Measurements from ENCODE around the gene IER5. TPM values are rescaled to one million over a fixed set of nuclear protein-coding genes. Genes with fewer than 3 reads are reported as not detected.

Gene IER5
- total RNA-seq, 1 experiment from 2014 or later: 30.5 TPM

DNA sequence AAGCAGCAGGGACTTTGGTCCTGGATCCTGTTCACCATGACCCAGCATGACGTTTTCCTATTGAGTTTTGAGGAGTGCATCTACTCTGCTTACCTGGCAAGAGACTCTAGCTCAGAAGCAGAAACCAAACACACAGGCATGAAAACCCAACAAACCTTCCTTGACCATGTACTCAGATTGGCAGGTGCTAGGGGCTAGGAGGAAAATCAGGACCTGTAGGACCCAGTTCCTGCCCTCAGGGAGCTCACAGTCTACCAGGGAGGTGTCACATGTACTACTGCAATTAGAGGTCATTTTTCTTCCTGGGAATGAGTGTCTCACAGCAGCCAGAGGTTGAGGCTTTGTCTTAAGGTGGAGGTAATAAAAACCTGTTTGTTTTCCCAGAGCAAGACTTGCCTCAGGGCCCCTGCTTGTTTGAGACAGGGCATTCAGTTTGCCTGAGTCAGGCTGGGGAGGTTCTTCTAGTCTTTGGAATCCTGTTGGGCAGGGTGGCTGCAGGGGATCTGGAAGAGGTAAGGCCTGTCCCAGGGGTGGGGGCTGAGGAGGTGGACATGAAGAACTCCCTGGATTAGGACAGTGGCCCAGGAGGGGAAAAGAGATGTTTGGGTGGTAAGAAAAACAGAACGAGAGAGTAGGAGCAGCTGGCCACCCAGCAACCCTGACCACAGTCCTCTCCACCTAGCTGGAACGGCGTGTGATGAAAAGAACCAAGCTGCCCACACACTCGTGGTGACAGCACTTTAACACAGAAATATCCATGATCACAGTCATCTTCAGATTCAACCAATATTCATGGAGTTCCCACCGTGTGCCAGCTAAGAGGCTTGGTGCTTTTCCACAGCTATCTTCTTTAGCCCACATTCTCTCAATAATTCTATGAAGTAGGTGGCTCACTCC lies 30.8 kb downstream of the IER5 start (continued):
- TF ChIP-seq, protein P1, sequence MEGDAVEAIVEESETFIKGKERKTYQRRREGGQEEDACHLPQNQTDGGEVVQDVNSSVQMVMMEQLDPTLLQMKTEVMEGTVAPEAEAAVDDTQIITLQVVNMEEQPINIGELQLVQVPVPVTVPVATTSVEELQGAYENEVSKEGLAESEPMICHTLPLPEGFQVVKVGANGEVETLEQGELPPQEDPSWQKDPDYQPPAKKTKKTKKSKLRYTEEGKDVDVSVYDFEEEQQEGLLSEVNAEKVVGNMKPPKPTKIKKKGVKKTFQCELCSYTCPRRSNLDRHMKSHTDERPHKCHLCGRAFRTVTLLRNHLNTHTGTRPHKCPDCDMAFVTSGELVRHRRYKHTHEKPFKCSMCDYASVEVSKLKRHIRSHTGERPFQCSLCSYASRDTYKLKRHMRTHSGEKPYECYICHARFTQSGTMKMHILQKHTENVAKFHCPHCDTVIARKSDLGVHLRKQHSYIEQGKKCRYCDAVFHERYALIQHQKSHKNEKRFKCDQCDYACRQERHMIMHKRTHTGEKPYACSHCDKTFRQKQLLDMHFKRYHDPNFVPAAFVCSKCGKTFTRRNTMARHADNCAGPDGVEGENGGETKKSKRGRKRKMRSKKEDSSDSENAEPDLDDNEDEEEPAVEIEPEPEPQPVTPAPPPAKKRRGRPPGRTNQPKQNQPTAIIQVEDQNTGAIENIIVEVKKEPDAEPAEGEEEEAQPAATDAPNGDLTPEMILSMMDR (IDR thresholded peaks at IDR 0.05 in 2 of 3, conservative IDR thresholded peaks at IDR 0.05 in 1 of 3; ENCODE audit: borderline replicate concordance in 1 of 3, insufficient read depth in 1 of 3, low read depth in 2 of 3, low read length in 2 of 3): no peak
- TF ChIP-seq, protein P2, sequence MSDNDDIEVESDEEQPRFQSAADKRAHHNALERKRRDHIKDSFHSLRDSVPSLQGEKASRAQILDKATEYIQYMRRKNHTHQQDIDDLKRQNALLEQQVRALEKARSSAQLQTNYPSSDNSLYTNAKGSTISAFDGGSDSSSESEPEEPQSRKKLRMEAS (IDR thresholded peaks at IDR 0.05): peak; percentile 39; the same call in 1 of the 2 replicates
- TF ChIP-seq SP1 (IDR thresholded peaks at IDR 0.05; ENCODE audit: low read depth): peak; percentile 73

DNA sequence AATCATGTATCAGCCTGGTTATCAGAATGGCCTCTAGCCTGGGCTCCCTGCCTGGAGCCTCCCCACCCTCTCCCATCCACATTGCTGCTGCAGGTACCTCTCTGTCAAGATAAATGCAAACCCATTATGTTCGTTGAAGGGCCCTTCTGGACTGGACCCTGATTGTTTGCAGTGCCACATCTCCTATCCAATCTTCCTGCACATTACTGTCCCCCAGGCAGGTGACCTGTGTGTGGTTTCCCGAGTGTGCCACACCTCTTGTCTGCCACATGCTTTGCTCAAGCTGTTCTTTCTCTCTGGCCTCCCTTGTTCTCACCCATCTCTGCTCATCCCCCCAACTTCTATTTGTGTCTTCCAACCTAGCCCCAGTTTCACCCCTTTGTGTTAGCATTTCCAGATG lies 32.4 kb downstream of the IER5 start:
- Histone ChIP-seq H3K4me1 (ENCODE audit: control insufficient read depth in 1 of 2, insufficient read depth in 2 of 2, low read length in 2 of 2) (peaks cover 44 to 62% of the 10 kb centered on the region in 2 experiments), H3K9me3 (ENCODE audit: control insufficient read depth in 1 of 2, insufficient read depth in 1 of 2, low read depth in 1 of 2, low read length in 2 of 2) (no peaks in the 10 kb centered on the region), H3K9me2 (ENCODE audit: insufficient read depth) (no peaks in the 10 kb centered on the region), H3K9ac (ENCODE audit: low read length) (no peak overlapping the region), H4K20me1 (ENCODE audit: insufficient read depth) (no peaks in the 10 kb centered on the region), H3K36me3 (ENCODE audit: control insufficient read depth in 1 of 2, insufficient read depth in 2 of 2, low read length in 2 of 2) (no peaks in the 10 kb centered on the region), H3K27ac (ENCODE audit: low read depth, low read length) (no peak overlapping the region), H3K79me2 (ENCODE audit: insufficient read depth, low read length) (no peaks in the 10 kb centered on the region), H2AFZ (ENCODE audit: low read depth, low read length, poor library complexity, severe bottlenecking) (no peak overlapping the region), H3K4me3 (replicated peaks in 1 of 2; ENCODE audit: low read depth in 1 of 2, low read length in 2 of 2) (no peak overlapping the region), H3K27me3 (ENCODE audit: insufficient read depth, low read length) (no peaks in the 10 kb centered on the region), H3K4me2 (ENCODE audit: low read length) (no peak overlapping the region)
- DNase-seq (ENCODE audit: low read depth, low spot score) (no peak), ATAC-seq (no peak)
- POLR2A ChIA-PET: no interaction called here
- BruUV-seq (replicated peaks): no TSS peak
- intact Hi-C loops (cut with micrococcal nuclease): no loop called here
- RAD21 ChIA-PET (ENCODE audit: low non-redundant PET in 1 of 2, low total read pairs in 2 of 2, uncharacterized antibody in 2 of 2, unreplicated experiment in 2 of 2): no interaction called here
- TF ChIP-seq RAD21 (IDR thresholded peaks at IDR 0.05; ENCODE audit: low read depth) (no peak), ZNF274 (IDR thresholded peaks at IDR 0.05; ENCODE audit: low read depth, low read length) (no peak), YY1 (IDR thresholded peaks at IDR 0.05; ENCODE audit: extremely low read depth, insufficient replicate concordance, low read depth, low read length) (no peak)
- CTCF ChIA-PET: no interaction called here
